Lung microvascular endothelial cell (primary cell): ENCODE results near the gene RNF220. TPM values are rescaled to one million over a fixed set of nuclear protein-coding genes. Genes with fewer than 3 reads are reported as not detected.
A peak's percentile ranks its signal among the peaks of the same experiment; 100 is the strongest.

Experiments
- DNase-seq, 2 donors: peaks; one replicate each; pipeline versions ENCODE4 v3.0.0 to v3.0.0-alpha.2; 2010; ENCODE audit warnings: low read depth in 2 of 2
- total RNA-seq: library from RNA; depleted of rRNA; stranded (reverse); fragments of >200 nt; gene quantifications from 2 replicates; pipeline ENCODE4 v1.2.1, GENCODE V29; 2014

Gene RNF220
- total RNA-seq = 34.0 and 53.6 TPM in 2 replicates

- peak; percentile 73 to 88 for DNase-seq
Measured at GRCh38 chr1:44405031-44405797, at the start of gene RNF220. TSS of gene RNF220 (plus strand) at chr1:44405255.

- no peak for DNase-seq
Measured at GRCh38 chr1:44355582-44356305, 49.3 kb upstream of the RNF220 start.

- no peak for DNase-seq
Measured at GRCh38 chr1:44357710-44358109, 47.3 kb upstream of the RNF220 start.

GRCh38 chr1:44359234-44359935 is 45.7 kb upstream of the RNF220 start:
- DNase-seq = no peak

- peak; percentile 7 to 9 for DNase-seq
Measured at GRCh38 chr1:44361478-44361877, 43.6 kb upstream of the RNF220 start.

- no peak for DNase-seq
Measured at GRCh38 chr1:44366371-44366975, 38.6 kb upstream of the RNF220 start.

GRCh38 chr1:44367944-44368343 is 37.1 kb upstream of the RNF220 start:
- no peak for DNase-seq

- no peak for DNase-seq
Measured at GRCh38 chr1:44368471-44369151, 36.4 kb upstream of the RNF220 start.

- DNase-seq = no peak
Measured at GRCh38 chr1:44371206-44371605, 33.8 kb upstream of the RNF220 start.

GRCh38 chr1:44375547-44375946 is 29.5 kb upstream of the RNF220 start:
- no peak for DNase-seq

GRCh38 chr1:44377925-44378784 is 26.9 kb upstream of the RNF220 start:
- DNase-seq = peak; percentile 66 to 82

- no peak for DNase-seq
Measured at GRCh38 chr1:44380666-44381177, 24.3 kb upstream of the RNF220 start.

GRCh38 chr1:44388551-44388950 is 16.5 kb upstream of the RNF220 start:
- no peak for DNase-seq

- no peak for DNase-seq
Measured at GRCh38 chr1:44389437-44389836, 15.6 kb upstream of the RNF220 start.

- DNase-seq = peak in 1 of 2 donors; percentile 34
Measured at GRCh38 chr1:44390277-44390676, 14.8 kb upstream of the RNF220 start.

- DNase-seq = peak; percentile 48 to 84
Measured at GRCh38 chr1:44401256-44402228, 3.5 kb upstream of the RNF220 start.

- DNase-seq = no peak
Measured at GRCh38 chr1:44405798-44406736, 1.0 kb downstream of the RNF220 start.
